Activated CD4-positive, alpha-beta T cell treated with anti-CD3 and anti-CD28 coated beads, Interleukin-2, Interleukin-4, amounts not matched to agents 100 ng/mL and 50 ng/mL, durations not matched to agents 16 hours and 8 hours (primary cell): ENCODE results near the gene NETO2.
A peak's percentile ranks its signal among the peaks of the same experiment; 100 is the strongest.

Source experiments
- DNase-seq: peaks from one replicate; pipeline ENCODE4 v3.0.0-alpha.2; 2020; ENCODE audit warnings: low spot score

NETO2 gene

DNA sequence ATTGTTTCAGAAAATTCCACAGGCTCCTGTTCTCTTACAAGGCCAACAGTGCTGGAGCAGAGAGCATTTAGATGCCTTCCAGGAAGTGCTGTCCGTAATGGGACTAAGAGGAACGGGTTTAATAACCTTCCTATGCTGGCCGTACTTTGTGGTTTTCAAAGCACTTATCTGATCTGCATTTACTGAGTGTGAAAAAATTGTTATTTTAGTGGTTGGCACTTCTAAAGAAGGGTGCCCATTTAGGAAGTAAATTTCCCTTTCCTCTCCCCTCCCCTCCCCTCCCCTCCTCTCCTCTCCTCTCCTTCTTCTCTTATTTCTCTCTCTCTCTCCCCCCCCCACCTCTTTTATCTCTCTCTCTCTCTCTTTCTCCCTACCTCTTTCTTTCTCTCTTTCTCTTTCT, 98.3 kb downstream of the NETO2 start:
- DNase-seq: peak; percentile 36

DNA sequence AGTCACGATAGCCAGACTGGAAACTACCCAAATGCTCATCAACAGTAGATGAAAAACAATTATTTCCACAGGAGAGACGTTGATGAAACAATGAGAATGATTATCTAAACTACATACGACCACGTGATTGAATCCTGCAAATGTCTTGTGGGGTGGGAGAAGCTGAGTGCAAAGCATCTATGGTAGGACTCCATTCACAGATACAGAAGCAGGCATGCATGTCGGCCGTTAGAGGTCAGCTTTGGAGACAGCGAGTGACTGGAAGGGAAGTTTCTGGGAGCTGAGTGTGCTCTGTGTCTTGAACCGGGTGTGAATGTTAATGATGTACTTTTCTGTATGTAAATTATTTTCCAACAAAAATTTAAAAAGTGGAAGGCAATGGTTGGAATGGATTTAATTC, 98.7 kb downstream of the NETO2 start:
- DNase-seq: no peak

DNA sequence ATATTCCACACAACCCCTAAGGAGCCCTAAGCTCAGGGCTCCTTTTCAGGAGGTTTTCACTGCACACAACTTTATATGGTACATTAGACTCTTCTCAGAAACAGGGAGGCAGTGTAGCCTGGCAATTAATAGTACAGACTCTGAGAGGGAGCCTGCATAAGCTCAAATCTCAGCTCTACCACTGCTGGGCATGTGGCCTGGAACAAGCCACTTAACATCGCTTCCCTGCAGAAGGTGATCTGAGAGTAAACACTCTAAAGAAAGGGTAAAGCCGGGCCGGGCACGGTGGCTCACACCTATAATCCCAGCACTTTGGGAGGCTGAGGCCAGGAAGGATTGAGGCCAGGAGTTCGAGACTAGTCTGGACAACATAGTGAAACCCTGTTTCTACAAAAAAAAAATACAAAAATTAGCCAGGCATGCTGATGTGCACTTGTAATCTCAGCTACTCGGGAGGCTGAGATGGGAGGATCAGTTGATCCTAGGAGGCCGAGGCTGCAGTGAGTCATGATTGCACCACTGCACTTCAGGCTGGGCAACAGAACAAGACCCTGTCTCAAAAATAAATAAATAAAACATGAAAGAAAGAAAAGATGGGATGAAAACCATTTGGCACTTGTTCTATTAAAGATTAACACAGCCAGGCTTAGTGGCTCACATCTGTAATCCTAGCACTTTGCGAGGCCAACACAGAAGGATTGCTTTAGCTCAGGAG, 99.6 kb downstream of the NETO2 start:
- DNase-seq: no peak

DNA sequence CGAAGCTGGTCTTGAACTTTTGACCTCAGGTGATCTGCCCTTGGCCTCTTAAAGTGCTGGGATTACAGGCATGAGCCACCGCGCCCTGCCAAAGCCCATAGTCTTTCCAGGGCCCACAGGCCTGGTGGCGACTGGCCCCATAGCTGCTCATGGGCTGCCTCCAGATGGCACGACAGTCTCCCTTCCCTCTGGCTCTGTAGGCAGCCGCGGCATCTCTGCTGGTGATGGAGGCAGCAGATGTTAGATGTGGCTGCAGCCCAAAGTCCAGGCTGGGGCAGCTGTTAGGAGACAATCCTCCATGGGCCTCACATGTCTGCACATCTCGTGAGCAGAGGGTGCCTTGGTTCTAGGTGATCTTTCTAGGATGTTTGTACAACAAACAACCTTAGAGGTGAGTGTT, 100.5 kb downstream of the NETO2 start:
- no peak for DNase-seq

DNA sequence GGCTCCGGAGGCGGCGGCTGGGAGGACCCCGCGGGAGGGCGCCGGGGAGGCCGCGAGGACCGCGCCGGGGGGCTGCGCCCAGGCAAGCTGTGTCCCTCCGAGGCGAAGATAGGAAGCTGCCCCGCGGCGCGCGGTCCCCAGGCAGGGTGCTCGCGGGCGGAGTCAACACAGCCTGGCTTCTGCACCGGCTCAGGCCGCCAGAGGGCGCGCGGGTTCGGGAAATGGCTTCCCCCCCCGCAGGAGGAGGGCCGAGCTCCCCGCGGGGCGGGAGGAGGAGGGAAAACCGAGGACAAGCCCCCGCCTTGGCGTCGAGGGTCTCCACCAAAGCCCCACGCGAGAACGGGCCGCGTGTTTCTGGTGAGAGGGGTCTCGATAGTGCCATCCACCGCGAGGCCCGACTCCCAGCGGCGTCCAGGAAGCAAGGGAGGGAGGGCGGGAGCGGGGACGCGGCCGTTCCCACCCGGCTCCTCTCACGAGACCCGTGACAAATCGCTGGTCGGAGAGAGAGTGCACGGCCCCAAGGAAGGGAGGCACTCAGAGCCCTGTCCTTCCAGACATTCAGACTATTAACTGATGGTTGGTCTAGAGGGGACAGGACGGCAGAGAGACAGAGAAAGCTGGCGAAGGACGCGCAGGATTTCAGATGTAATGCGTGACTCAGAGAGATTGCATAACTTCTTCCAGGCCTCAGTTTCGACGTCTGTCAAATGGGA, 105.8 kb downstream of the NETO2 start:
- DNase-seq: peak; percentile 93

DNA sequence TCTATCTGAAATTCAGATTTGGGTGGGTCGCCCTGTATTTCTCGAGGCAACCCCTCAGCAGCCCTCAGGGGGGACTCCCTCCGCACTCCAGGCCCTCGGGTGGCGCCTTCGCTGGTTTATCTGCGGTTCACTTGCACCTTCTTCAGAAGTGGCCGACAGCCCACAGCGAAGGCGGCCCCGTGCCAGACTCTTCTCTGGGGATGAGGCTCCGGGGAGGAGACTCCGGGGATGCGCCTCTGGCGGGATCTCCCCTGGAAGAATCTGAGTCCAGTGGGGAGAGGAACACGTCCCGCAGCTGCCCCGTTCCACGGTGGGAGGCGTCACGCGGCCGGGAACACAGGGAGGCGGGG, 106.4 kb downstream of the NETO2 start:
- DNase-seq: peak; percentile 30

DNA sequence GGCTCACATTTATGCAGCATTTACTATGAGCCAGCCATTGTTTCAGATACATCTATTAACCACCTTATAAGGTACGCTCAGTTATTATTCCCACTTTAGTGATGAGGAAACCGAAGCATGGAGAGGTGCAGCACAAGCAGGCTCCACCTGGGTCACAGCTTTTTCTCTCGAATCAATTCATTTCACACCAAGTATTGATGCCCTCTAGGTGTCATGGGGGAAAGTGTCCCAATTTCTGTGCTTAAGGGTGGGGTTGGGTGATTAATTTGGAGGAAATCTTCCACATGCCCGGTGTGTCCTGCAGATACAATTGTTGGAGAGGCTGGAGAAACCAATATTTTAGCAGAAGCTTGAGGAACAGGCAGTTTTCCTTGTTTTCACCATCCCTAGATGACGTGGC, 107.5 kb downstream of the NETO2 start:
- DNase-seq: no peak

DNA sequence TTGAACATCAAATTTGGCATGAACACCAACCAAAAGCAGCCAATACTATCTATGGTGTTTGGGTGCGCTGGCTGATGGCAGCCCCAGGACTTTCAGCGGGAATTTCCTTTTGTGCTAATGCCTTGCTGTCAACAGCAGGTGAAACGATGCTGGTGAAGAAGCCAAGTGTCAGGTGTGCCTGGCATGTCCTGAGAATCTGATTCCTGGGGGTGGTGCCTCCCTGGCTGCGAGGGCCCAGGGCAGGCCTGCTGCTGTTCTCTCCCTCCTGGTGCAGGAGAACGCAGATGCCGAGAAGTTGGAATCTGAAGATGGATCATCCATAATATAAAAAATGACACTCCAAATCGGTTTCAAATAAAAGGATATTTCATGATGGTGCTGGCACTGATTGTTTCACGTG, 108.3 kb downstream of the NETO2 start:
- DNase-seq: no peak

DNA sequence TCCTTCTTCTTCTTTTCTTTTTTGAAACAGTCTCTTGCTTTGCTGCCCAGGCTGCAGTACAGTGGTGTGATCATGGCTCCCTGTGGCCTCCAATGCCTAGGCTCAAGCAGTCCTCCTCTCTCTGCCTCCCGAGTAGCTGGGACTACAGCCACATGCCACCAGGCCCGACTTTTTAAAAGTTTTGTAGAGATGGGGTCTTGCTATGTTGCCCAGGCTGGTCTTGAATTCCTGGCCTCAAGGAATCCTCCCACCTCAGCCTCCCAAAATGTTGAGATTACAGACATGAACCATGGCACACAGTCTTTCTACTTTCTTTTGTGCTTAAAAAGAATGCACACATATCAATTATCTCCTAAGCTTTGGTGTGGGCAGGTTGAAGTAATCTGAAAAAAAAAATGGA, 109.3 kb downstream of the NETO2 start:
- no peak for DNase-seq

DNA sequence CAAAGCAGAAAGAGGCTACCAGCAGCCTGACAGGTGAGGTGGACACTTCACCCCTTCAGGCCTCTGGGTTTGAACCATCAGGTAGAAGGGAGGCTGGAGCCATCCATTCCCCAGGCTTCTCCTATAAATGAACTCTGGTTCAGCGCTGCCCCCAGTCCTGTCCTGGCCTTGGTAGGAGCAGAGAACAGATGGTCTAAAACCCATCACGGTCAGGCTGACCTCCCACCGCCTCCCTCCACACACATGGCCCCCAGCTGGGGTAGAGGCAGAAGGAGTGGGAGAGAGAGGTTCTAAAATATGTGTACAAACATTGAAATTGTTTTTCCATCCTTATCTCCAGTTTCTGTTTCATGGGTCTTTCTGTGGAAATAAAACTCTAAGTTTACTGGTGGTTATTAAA, 110.6 kb downstream of the NETO2 start:
- no peak for DNase-seq

DNA sequence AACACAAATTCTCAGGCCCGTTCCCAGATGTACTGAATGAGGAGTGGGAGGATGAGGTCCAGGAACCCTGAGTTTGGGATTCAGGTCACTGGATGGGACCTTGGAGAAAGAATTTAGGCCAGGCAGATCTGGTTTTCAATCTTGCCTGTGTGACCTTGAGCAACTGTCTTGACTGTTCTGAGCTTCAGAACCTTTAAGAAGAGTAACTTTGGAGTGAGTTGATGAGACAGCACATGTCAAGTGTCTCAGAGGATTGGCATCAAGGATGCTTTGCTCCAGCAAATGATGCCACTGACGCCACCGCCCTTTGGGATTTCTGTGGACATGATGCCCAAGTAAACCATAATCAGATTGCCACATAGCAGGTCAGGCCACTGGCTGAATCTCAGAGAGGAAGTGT, 114.0 kb downstream of the NETO2 start:
- no peak for DNase-seq

DNA sequence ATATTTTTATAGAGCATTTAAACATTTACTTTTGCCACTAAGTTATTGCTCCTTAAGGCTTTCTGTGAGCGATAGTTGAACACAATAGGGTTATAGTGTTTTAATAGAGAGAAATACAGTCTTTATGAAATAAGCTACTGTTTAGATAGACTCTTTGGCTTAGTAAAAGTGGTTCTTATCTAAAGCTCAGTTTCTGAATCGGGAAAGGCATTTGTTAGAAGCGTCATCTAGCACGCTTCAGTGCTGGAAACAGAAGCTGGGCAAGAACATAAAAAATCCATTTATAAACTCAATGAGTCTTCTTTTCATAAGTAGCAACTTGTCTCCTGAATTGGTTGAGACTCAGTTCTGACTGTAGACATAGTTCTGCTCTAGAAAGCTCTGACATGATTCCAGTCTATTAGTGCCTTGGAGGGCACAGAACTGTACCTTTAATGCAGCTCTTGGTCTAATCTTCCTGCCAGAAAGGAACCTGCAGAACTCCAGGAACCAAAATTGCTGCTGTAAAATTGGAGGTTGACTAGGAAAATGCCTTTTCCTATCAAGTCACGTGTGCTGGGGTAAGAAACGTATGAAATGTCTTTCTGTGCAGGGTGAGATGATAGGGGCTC, 114.9 kb downstream of the NETO2 start:
- DNase-seq: no peak
